HCT116 (cell line): Measurements from ENCODE around the gene STAP2.

Source experiments
- CTCF ChIP-seq, 3 experiments: fragments of 200-600 bp in 1 of 3; sonication (generic) in 1 of 3; IDR thresholded peaks in 2 of 3; conservative IDR thresholded peaks in 1 of 3; 2 replicates each; pipeline ENCODE4 v1.5.1; 2012 to 2017; ENCODE audit warnings: low read depth in 2 of 3, low read length in 2 of 3, antibody characterized with exemption in 1 of 3, borderline replicate concordance in 1 of 3, control low read depth in 1 of 3, mild to moderate bottlenecking in 1 of 3, mixed read lengths in 1 of 3, mixed run types in 1 of 3, moderate library complexity in 1 of 3; ENCODE audit not compliant: insufficient read depth in 1 of 3
- EGR1 ChIP-seq: IDR thresholded peaks from 2 replicates; pipeline ENCODE4 v1.6.1; 2012; ENCODE audit warnings: low read depth
- EZH2 ChIP-seq: fragments of 200-600 bp; sonication (generic); IDR thresholded peaks from 2 replicates; pipeline ENCODE4 v1.6.1; 2017; ENCODE audit warnings: antibody characterized with exemption, mixed run types
- MAX ChIP-seq: IDR thresholded peaks from 2 replicates; pipeline ENCODE4 v1.6.1; 2012
- POLR2A ChIP-seq: IDR thresholded peaks from 2 replicates; pipeline ENCODE4 v1.7.0; 2011; ENCODE audit warnings: borderline replicate concordance; ENCODE audit not compliant: insufficient read depth, insufficient read length; ENCODE audit errors: extremely low read depth
- POLR2AphosphoS5 ChIP-seq: IDR thresholded peaks from 2 replicates; pipeline ENCODE4 v1.6.1; 2011; ENCODE audit warnings: mild to moderate bottlenecking, low read depth, low read length, moderate library complexity
- RAD21 ChIP-seq: IDR thresholded peaks from 2 replicates; pipeline ENCODE4 v1.6.1; 2012; ENCODE audit warnings: low read depth, mild to moderate bottlenecking
- SIN3A ChIP-seq: IDR thresholded peaks from 2 replicates; pipeline ENCODE4 v1.6.1; 2012; ENCODE audit warnings: low read depth
- SP1 ChIP-seq: IDR thresholded peaks from 2 replicates; pipeline ENCODE4 v1.6.1; 2012; ENCODE audit warnings: low read depth
- TCF7L2 ChIP-seq: IDR thresholded peaks from 2 replicates; pipeline ENCODE4 v1.7.0; 2011; ENCODE audit warnings: borderline replicate concordance, inconsistent platforms; ENCODE audit not compliant: insufficient read depth, insufficient read length; ENCODE audit errors: extremely low read depth

GRCh38 chr19:4360641-4361151 is 22.1 kb upstream of the STAP2 start:
- no peak for TF ChIP-seq CTCF (IDR thresholded peaks at IDR 0.05 in 2 of 3, conservative IDR thresholded peaks at IDR 0.05 in 1 of 3; ENCODE audit: borderline replicate concordance in 1 of 3, insufficient read depth in 1 of 3, low read depth in 2 of 3, low read length in 2 of 3)
- no peak for TF ChIP-seq POLR2AphosphoS5
- no peak for TF ChIP-seq EGR1
- TF ChIP-seq TCF7L2: no peak
- TF ChIP-seq SP1: no peak
- no peak for TF ChIP-seq POLR2A
- TF ChIP-seq SIN3A: no peak
- no peak for TF ChIP-seq EZH2
- no peak for TF ChIP-seq RAD21
- no peak for TF ChIP-seq MAX
